NOMO-1 treated with DMSO at 0.1 percent for 48 hours (cell line): ENCODE data around the gene PRKAR1A.
"Not testable (repeated sequence)": the region's sequence is repeated elsewhere in the genome, so short reads cannot be mapped to it uniquely, and the experiment has no call there.

Experiments
- DNase-seq: peaks from one replicate; lab custom pipeline; 2025; ENCODE audit not compliant: unreplicated experiment; lab: John Stamatoyannopoulos, UW

Gene PRKAR1A

DNA sequence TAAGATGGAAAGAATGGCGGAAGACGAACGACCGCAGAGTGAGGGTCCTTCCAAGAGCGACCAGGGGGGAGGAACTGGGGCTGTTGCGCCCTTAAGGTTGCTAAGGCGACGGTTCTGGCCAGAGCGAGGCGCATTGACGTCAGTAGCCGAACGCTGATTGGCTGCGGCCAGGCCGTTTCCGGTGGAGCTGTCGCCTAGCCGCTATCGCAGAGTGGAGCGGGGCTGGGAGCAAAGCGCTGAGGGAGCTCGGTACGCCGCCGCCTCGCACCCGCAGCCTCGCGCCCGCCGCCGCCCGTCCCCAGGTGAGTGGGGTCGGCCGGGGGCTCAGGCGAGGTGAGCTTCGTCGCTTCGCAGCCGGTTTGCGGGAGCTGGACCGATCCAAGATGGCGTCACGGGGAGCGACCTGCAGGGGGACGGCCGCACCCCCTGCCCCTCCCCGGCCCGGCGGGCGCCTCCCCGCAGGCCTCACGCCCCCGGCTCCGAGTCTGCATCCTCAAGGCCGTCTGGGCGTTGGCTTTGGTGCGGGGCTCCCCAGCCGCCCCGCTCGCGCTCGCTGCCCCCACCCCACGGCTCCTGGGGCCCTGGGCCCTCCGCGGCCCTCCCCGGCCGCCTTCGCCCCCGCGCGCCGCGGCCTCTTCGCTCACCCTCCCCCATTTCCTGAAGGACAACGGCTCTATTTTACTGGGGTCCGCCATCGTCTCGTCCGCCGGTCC is at the start of gene PRKAR1A:
Gene PRKAR1A, plus strand, starts transcription at position 184 of the 713 bp plus-strand sequence. CDS start 2,970 bp downstream, outside the sequence.
- DNase-seq = peak; percentile 86

- no peak for DNase-seq
Observed at GRCh38 chr17:68463211-68464019, 48.8 kb upstream of the PRKAR1A start.

DNA sequence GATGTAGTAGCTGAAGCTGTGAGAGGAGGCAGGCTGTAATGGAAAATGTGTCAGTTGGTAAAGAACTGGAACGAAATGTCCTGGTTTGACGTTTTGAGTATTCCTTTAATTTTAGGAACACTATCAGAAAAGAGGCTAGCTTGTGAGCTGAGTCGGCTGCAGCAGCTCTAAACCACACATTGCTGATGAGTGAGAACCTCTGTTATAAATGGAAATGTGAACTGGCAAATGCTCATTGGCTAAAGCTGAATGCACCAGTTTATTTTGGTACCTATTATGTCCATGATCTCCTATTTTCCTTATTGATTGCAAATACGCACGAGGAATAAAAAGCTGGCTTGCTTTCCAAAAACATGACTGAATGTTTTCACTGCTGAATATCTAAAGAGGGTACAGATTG is 43.9 kb upstream of the PRKAR1A start:
- no peak for DNase-seq

- no peak for DNase-seq
Observed at GRCh38 chr17:68468788-68469187, 43.4 kb upstream of the PRKAR1A start.

DNA sequence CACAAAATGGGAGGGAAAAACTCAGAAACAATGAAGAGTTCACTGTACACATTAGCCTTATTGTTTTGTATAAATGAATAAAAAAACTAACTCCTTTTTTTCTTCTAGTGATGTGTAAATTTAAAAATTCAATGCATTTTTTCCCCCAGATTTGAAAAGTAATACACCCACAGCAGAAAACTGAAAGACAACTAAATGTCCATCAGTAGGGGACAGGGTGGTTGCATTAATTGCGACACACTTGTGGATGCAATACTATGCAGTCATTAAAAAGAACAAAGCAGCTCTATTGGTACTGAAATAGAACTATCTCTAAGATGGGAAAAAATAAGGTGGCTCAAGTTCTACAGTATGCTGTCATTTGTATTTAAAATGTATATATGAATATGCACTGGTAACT is 41.3 kb upstream of the PRKAR1A start:
- DNase-seq = no peak

DNA sequence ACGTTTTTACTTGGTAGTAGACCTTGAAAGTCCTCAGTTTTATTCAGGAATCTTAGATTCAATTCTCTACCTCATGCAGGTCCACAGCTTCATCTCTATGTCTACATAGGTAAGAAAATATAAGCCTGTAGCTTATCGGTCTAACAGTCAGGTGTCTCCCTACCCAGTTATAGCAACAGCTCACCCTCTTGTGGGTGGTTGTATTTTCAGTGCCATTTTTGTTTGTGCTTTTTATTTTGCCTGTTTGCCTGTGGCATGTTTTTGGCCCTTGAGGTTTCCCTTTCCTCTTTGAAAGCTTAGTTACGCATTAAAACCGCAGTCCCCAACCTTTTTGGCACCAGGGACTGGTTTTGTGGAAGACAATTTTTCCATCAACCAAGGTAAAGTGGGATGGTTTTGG is 31.3 kb upstream of the PRKAR1A start:
- no peak for DNase-seq

DNA sequence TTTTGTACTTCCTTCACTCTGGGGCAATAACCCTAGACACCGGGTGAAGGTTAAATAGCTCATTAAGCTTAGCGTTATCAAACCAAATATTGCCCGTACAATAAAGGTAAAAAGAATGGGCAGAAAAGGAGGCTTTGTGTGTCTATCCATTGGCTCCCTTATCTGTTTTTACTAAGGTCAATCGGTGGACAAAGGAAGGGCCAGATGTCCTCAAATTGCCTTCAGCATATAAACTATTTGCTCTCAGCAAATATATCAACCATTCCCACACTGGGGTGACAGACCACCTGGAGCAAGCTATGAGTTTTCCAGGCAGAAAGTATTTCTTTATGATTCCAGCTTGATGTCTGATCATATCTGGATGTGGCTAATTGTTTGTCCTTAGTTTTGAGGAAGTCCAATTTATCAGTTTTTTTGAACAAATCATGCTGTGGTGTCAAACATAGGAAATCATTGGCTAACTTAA is 29.6 kb upstream of the PRKAR1A start:
- no peak for DNase-seq

DNA sequence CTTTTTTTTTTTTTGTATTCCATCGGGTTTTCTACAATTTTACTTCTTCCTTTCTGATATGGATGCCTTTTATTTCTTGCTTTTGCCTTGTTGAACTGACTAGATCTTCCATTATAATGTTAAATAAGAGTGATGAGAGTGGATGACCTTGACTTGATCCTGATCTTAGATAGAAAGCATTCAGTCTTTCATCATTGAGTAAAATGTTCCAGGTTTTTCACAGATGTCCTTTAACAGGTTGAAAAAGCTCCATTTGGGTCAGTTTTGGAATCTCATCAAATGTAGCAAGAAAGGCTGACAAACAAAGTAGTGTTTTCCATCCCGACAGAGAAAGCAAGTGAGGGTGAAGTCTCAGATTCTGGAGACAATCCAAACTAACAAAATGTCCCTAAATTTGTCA is 27.8 kb upstream of the PRKAR1A start:
- no peak for DNase-seq

- DNase-seq = no peak
Observed at GRCh38 chr17:68489919-68490318, 22.3 kb upstream of the PRKAR1A start.

- peak; percentile 88 for DNase-seq
Observed at GRCh38 chr17:68491381-68492231, 20.6 kb upstream of the PRKAR1A start.

DNA sequence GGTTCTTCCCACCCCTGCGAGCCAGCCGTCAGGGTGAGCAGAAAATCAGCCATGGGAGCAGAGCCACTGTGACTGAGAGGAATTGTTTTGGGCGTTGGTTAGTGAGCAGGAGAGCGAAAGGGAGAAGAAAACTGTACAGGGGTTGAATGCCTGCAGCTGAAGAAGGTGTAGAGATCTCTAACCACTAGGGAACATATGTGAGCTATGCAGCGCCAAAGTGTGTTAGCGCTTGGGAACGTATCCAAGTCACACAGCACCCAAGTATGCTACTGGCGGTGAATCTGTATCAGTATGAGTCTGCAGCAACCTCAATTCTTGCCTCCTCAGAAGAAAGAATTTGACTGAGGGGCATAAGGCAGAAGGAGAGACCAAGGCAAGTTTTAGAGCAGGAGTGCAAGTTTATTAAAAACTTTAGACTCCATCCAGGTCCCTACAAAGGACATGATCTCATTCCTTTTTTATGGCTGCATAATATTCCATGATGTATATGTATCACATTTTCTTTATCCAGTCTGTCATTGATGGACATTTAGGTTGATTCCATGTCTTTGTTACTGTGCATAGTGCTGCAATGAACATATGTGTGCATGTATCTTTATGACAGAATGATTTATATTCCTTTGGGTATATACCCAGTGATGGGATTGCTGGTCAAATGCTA is 19.7 kb upstream of the PRKAR1A start:
- not testable (repeated sequence) for DNase-seq

GRCh38 chr17:68495081-68495480 is 17.1 kb upstream of the PRKAR1A start:
- no peak for DNase-seq

DNA sequence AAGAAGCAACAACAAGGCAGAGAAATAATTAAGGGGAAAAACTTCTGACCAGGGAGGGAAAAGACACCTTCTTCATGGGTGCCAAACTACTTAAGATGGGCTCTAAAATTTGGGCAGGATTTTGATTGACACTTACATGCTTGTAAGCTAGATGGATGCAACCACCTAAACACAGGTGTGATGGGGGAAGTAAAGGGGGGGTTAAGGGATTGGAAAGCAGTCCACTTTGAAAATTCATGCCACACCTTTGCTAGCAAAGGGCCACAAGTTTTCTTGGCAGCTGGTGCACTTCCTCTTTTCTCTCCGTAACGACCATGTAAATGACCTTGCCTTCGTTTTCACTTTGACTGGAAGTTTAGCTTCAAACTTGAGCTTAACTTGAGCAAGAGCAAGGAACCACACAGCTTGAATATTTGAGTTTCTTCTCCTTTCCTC is 14.3 kb upstream of the PRKAR1A start:
- DNase-seq = peak; percentile 96

DNA sequence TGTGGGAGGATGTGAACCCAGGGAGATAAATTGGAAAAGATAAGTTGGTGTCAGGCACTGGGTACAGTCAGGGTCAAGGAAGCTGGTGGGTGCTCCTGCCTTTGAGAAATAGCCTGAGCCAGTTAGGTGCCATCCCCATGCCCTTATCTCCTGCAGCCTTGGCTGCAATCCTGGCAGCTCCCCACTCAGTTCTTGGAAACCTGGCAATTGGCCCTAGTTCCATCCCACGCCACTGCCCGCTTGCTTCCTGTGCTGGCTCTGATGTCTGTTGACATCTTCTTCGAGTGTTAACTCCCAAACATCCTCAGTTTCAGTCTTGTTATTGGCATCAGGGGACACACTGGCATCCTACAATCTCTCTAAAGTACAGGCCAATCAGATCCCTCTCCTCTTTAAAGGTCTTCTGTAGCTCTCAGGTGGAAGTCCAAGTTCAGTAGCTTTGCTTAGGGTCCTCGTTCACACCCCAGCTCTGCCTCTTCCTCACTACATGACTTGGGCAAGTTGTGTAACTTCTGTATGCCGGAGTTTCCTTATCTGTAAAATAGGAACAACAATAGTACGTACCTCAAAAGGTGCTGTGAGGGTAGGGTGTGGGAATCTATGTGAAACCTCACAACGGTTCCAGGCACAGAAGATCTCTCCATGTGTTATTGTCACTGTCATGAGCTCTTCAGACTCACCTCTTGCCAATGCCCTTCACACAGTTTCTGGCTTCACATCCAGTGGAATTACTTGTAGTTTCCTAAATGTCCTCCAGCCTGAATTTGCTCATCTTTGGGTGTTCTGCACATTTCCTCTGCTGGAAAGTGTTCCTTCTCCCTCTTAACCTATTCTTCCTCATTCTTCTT is 13.5 kb upstream of the PRKAR1A start:
- peak; percentile 20 for DNase-seq

DNA sequence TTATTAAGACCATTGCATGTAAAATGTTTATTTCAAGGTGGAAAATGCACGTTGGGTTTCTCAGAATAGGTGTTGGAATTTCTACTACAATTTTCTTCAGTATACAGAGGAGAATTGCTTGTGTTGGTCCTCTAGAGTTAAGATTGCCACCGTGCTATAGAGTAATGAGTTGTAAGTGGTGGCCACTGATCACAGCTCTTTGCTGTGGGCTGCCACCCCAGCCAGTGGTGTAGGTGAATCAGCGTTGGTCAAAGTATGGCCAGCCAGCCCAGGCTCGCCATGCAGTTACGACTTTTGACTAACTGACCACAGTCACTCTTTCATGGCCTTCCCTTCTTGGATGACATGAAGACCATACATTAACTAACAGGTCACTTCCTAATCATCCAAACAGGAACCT is 12.6 kb upstream of the PRKAR1A start:
- no peak for DNase-seq

- no peak for DNase-seq
Observed at GRCh38 chr17:68501074-68501473, 11.2 kb upstream of the PRKAR1A start.

- DNase-seq = peak; percentile 31
Observed at GRCh38 chr17:68505951-68506350, 6.3 kb upstream of the PRKAR1A start.

- DNase-seq = no peak
Observed at GRCh38 chr17:68507576-68507975, 4.7 kb upstream of the PRKAR1A start.

DNA sequence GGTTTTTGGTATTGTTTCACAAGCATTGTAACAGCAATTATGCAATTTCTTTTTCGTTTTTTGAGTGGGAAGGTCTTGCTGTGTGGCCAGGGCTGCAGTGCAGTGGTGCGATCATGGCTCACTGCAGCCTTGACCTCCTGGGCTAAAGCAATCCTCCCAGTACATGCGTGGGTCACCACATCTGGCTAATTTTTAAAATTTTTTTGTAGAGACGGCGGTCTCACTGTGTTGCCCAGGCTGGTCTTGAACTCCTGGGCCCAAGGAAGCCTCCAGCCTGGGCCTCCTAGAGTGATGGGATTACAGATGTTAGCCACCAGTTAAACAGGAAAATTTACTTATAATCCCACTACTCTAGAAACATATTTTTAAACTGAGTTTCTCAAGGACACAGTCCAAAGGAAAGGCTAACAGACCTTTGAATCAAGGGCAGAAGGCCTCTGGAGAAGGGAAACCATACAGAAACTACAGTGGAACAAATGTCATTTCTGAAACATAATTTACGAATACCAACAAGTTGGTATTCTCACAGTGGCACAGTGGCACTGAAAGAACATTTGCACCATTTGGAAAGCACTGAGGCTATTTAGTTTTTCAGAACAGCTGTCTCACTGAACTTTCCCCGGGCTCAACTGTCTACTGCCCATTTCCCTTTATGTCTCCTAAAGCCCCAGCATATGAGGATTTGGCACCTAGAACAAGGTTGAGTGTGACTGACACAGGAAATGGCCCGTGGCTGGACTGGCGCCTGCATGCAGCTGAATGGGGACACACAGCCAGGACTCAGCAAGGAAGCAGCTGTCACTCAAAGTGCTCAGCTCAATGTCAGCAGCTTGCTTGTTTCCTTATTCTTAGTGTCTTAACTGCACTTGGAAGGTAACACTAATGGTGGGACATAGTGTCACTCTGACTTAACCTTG is 2.8 kb upstream of the PRKAR1A start:
- peak; percentile 43 for DNase-seq
